Neural cell (in vitro differentiated cells): Measurements from ENCODE around the gene MARS1. TPM values are rescaled to one million over a fixed set of nuclear protein-coding genes. Genes with fewer than 3 reads are reported as not detected.

ENCODE experiments used
- H2AFZ ChIP-seq: fragments of 200-600, 300-800 bp; sonication (generic), shearing (Covaris generic); 2 replicates; pipeline ENCODE4 v1.6.0; 2014; ENCODE audit warnings: low read depth, mild to moderate bottlenecking, antibody characterized with exemption, low read length, moderate library complexity
- H3F3A ChIP-seq: fragments of 200-600 bp; shearing (Covaris generic); 2 replicates; pipeline ENCODE4 v1.6.1; 2016; ENCODE audit warnings: mild to moderate bottlenecking, moderate library complexity, mixed read lengths, antibody characterized with exemption, low read length; ENCODE audit not compliant: insufficient read depth, poor library complexity, severe bottlenecking
- H3K27ac ChIP-seq: fragments of 200-600, 300-800 bp; sonication (generic), shearing (Covaris generic); 2 replicates; pipeline ENCODE4 v1.5.1; 2014; ENCODE audit warnings: mild to moderate bottlenecking, low read length, moderate library complexity
- H3K27me3 ChIP-seq: fragments of 300-800, 200-600 bp; sonication (generic), shearing (Covaris generic); 2 replicates; pipeline ENCODE4 v1.6.0; 2014; ENCODE audit warnings: mild to moderate bottlenecking, low read depth, low read length, moderate library complexity; ENCODE audit not compliant: insufficient read depth
- H3K36me3 ChIP-seq: fragments of 300-800, 200-600 bp; sonication (generic), shearing (Covaris generic); 2 replicates; pipeline ENCODE4 v1.5.1; 2014; ENCODE audit warnings: mild to moderate bottlenecking, antibody characterized with exemption, low read length, moderate library complexity; ENCODE audit not compliant: insufficient read depth
- H3K4me2 ChIP-seq: fragments of 300-800, 200-600 bp; sonication (generic), shearing (Covaris generic); 2 replicates; pipeline ENCODE4 v1.6.0; 2014; ENCODE audit warnings: mild to moderate bottlenecking, low read length
- H3K4me3 ChIP-seq: fragments of 300-800, 200-600 bp; sonication (generic), shearing (Covaris generic); 2 replicates; pipeline ENCODE4 v1.5.1; 2014; ENCODE audit warnings: mild to moderate bottlenecking, low read length, moderate library complexity
- H3K79me2 ChIP-seq: fragments of 200-600 bp; shearing (Covaris generic); replicated peaks from 2 replicates; pipeline ENCODE4 v1.6.0; 2014; ENCODE audit warnings: mild to moderate bottlenecking, low read length, moderate library complexity; ENCODE audit not compliant: insufficient read depth
- H3K9ac ChIP-seq: fragments of 300-800, 200-600 bp; sonication (generic), shearing (Covaris generic); 2 replicates; pipeline ENCODE4 v1.6.1; 2016; ENCODE audit warnings: mild to moderate bottlenecking, low read length, mixed read lengths
- H3K9me2 ChIP-seq: fragments of 200-600 bp; shearing (Covaris generic); 2 replicates; pipeline ENCODE4 v1.6.1; 2016; ENCODE audit warnings: mild to moderate bottlenecking, low read length, mixed read lengths; ENCODE audit not compliant: insufficient read depth
- H3K9me3 ChIP-seq: fragments of 200-600, 300-800 bp; sonication (generic), shearing (Covaris generic); 2 replicates; pipeline ENCODE4 v1.6.1; 2016; ENCODE audit warnings: mild to moderate bottlenecking, mixed run types, low read length, moderate library complexity, mixed read lengths
- H4K20me1 ChIP-seq: fragments of 200-600 bp; shearing (Covaris generic); 2 replicates; pipeline ENCODE4 v1.6.1; 2016; ENCODE audit warnings: mild to moderate bottlenecking, mixed run types; ENCODE audit not compliant: insufficient read depth
- EP300 ChIP-seq: fragments of 450-650 bp; conservative IDR thresholded peaks from 2 replicates; pipeline ENCODE4 v1.6.1; 2014; ENCODE audit warnings: antibody characterized with exemption, mild to moderate bottlenecking, moderate library complexity; ENCODE audit not compliant: poor library complexity, severe bottlenecking
- EZH2 ChIP-seq: fragments of 200-600, 300-800 bp; shearing (Covaris generic), sonication (generic); IDR thresholded peaks from 2 replicates; pipeline ENCODE4 v1.6.1; 2014; ENCODE audit warnings: antibody characterized with exemption, low read length, borderline replicate concordance, mild to moderate bottlenecking; ENCODE audit not compliant: insufficient read depth, poor library complexity, severe bottlenecking
- MXI1 ChIP-seq: fragments of 450-650 bp; conservative IDR thresholded peaks from 2 replicates; pipeline ENCODE4 v1.6.1; 2014; ENCODE audit warnings: antibody characterized with exemption, mild to moderate bottlenecking; ENCODE audit not compliant: poor library complexity, severe bottlenecking
- POLR2AphosphoS5 ChIP-seq: IDR thresholded peaks from 2 replicates; pipeline ENCODE4 v1.6.1; 2012
- RAD21 ChIP-seq: fragments of 450-650 bp; conservative IDR thresholded peaks from 2 replicates; pipeline ENCODE4 v1.6.1; 2014; ENCODE audit warnings: antibody characterized with exemption, mild to moderate bottlenecking, moderate library complexity
- SMC3 ChIP-seq: fragments of 450-650 bp; conservative IDR thresholded peaks from 2 replicates; pipeline ENCODE4 v1.6.1; 2014; ENCODE audit warnings: antibody characterized with exemption, mild to moderate bottlenecking, moderate library complexity; ENCODE audit not compliant: poor library complexity
- TAF1 ChIP-seq: IDR thresholded peaks from 2 replicates; pipeline ENCODE4 v1.6.1; 2012; ENCODE audit warnings: low read depth
- polyA plus RNA-seq: library from polyadenylated mRNA; depleted of rRNA; stranded (reverse); fragments of >200 nt; gene quantifications from 2 replicates; pipeline ENCODE4 v1.2.3, GENCODE V29; 2014
- TF ChIP-seq, protein P1 (sequence below): IDR thresholded peaks from 2 replicates; pipeline ENCODE4 v1.6.1; 2012; ENCODE audit warnings: borderline replicate concordance
- TF ChIP-seq, protein P2 (sequence below): fragments of 450-650 bp; IDR thresholded peaks from 2 replicates; pipeline ENCODE4 v1.5.1; 2014; ENCODE audit warnings: antibody characterized with exemption, mild to moderate bottlenecking, moderate library complexity; ENCODE audit not compliant: poor library complexity, severe bottlenecking

MARS1 gene
- polyA plus RNA-seq, 1 donor from 2014 or later, result 321 TPM

- H3K4me3 ChIP-seq, result no peak overlapping the region
- H3K36me3 ChIP-seq, result no peaks in the 10 kb centered on the region
- no peaks in the 10 kb centered on the region for H3F3A ChIP-seq
- H3K27ac ChIP-seq, result no peak overlapping the region
- TF ChIP-seq POLR2AphosphoS5 (no peak), MXI1 (no peak), TAF1 (no peak), SMC3 (no peak), EZH2 (no peak)
- TF ChIP-seq, protein P1, sequence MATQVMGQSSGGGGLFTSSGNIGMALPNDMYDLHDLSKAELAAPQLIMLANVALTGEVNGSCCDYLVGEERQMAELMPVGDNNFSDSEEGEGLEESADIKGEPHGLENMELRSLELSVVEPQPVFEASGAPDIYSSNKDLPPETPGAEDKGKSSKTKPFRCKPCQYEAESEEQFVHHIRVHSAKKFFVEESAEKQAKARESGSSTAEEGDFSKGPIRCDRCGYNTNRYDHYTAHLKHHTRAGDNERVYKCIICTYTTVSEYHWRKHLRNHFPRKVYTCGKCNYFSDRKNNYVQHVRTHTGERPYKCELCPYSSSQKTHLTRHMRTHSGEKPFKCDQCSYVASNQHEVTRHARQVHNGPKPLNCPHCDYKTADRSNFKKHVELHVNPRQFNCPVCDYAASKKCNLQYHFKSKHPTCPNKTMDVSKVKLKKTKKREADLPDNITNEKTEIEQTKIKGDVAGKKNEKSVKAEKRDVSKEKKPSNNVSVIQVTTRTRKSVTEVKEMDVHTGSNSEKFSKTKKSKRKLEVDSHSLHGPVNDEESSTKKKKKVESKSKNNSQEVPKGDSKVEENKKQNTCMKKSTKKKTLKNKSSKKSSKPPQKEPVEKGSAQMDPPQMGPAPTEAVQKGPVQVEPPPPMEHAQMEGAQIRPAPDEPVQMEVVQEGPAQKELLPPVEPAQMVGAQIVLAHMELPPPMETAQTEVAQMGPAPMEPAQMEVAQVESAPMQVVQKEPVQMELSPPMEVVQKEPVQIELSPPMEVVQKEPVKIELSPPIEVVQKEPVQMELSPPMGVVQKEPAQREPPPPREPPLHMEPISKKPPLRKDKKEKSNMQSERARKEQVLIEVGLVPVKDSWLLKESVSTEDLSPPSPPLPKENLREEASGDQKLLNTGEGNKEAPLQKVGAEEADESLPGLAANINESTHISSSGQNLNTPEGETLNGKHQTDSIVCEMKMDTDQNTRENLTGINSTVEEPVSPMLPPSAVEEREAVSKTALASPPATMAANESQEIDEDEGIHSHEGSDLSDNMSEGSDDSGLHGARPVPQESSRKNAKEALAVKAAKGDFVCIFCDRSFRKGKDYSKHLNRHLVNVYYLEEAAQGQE, result no peak
- TF ChIP-seq, protein P2, sequence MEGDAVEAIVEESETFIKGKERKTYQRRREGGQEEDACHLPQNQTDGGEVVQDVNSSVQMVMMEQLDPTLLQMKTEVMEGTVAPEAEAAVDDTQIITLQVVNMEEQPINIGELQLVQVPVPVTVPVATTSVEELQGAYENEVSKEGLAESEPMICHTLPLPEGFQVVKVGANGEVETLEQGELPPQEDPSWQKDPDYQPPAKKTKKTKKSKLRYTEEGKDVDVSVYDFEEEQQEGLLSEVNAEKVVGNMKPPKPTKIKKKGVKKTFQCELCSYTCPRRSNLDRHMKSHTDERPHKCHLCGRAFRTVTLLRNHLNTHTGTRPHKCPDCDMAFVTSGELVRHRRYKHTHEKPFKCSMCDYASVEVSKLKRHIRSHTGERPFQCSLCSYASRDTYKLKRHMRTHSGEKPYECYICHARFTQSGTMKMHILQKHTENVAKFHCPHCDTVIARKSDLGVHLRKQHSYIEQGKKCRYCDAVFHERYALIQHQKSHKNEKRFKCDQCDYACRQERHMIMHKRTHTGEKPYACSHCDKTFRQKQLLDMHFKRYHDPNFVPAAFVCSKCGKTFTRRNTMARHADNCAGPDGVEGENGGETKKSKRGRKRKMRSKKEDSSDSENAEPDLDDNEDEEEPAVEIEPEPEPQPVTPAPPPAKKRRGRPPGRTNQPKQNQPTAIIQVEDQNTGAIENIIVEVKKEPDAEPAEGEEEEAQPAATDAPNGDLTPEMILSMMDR, result no peak
- H4K20me1 ChIP-seq, result no peaks in the 10 kb centered on the region
- no peaks in the 10 kb centered on the region for H3K9me2 ChIP-seq
- no peak overlapping the region for H3K4me2 ChIP-seq
- H3K79me2 ChIP-seq, result no peaks in the 10 kb centered on the region
- peaks cover 71% of the 10 kb centered on the region for H3K27me3 ChIP-seq
- H2AFZ ChIP-seq, result no peak overlapping the region
- H3K9me3 ChIP-seq, result no peaks in the 10 kb centered on the region
- H3K9ac ChIP-seq, result no peak overlapping the region
Observed at GRCh38 chr12:57479043-57479375, 8.9 kb upstream of the MARS1 start.

- no peak for TF ChIP-seq SMC3
- TF ChIP-seq EZH2, result no peak
- no peak for TF ChIP-seq EP300
- TF ChIP-seq TAF1, result no peak
- TF ChIP-seq, protein P2, result no peak
- TF ChIP-seq, protein P1, result no peak
- TF ChIP-seq POLR2AphosphoS5, result no peak
- TF ChIP-seq RAD21, result no peak
- TF ChIP-seq MXI1, result no peak
- no peaks in the 10 kb centered on the region for H4K20me1 ChIP-seq
- H3F3A ChIP-seq, result no peaks in the 10 kb centered on the region
- no peak within 1 kb of the TSS for H3K9ac ChIP-seq
- no peaks in the 10 kb centered on the region for H3K9me3 ChIP-seq
- H3K9me2 ChIP-seq, result no peaks in the 10 kb centered on the region
- H3K4me3 ChIP-seq, result no peak within 1 kb of the TSS
- H3K27ac ChIP-seq, result no peak within 1 kb of the TSS
- no peaks in the 10 kb centered on the region for H3K79me2 ChIP-seq
- no peak within 1 kb of the TSS for H2AFZ ChIP-seq
- H3K27me3 ChIP-seq, result peaks cover 66% of the 10 kb centered on the region
- H3K4me2 ChIP-seq, result no peak within 1 kb of the TSS
- H3K36me3 ChIP-seq, result no peaks in the 10 kb centered on the region
Observed at GRCh38 chr12:57479376-57480115, 8.3 kb upstream of the MARS1 start, which contains the start of gene ARHGAP9. TSS of gene ARHGAP9 (minus strand) at chr12:57479866. CDS start at chr12:57479406, 460 bp downstream.
